MM.1S (cell line): ENCODE measurements around the gene DCP1A.

Experiments used
- DNase-seq: peaks from one replicate; pipeline ENCODE4 v3.0.0-alpha.2; 2015
- H2AFZ ChIP-seq: fragments of 300-600 bp; sonication (generic); 2 replicates; pipeline ENCODE4 v1.6.0; 2016; ENCODE audit warnings: antibody characterized with exemption, low read length
- H3F3A ChIP-seq: fragments of 300-600 bp; sonication (generic); 2 replicates; pipeline ENCODE4 v1.6.1; 2016; ENCODE audit warnings: mild to moderate bottlenecking, antibody characterized with exemption, low read length, moderate library complexity, mixed read lengths; ENCODE audit not compliant: insufficient read depth
- H3K27ac ChIP-seq: fragments of 300-600 bp; sonication (generic); 2 replicates; pipeline ENCODE4 v1.5.1; 2016; ENCODE audit warnings: mild to moderate bottlenecking, low read length
- H3K27me3 ChIP-seq: fragments of 300-600 bp; sonication (generic); replicated peaks from 2 replicates; pipeline ENCODE4 v1.6.0; 2016; ENCODE audit warnings: low read length; ENCODE audit not compliant: insufficient read depth
- H3K36me3 ChIP-seq: fragments of 300-600 bp; sonication (generic); replicated peaks from 2 replicates; pipeline ENCODE4 v1.6.1; 2016; ENCODE audit warnings: mild to moderate bottlenecking, low read length, mixed read lengths; ENCODE audit not compliant: insufficient read depth
- H3K4me1 ChIP-seq: fragments of 300-600 bp; sonication (generic); 2 replicates; pipeline ENCODE4 v1.6.1; 2016; ENCODE audit warnings: low read length, mixed read lengths
- H3K4me2 ChIP-seq: fragments of 300-600 bp; sonication (generic); 2 replicates; pipeline ENCODE4 v1.6.0; 2016; ENCODE audit warnings: low read depth, low read length
- H3K4me3 ChIP-seq: fragments of 300-600 bp; sonication (generic); 2 replicates; pipeline ENCODE4 v1.5.1; 2016; ENCODE audit warnings: low read length, mixed read lengths
- H3K79me2 ChIP-seq: fragments of 300-600 bp; sonication (generic); 2 replicates; pipeline ENCODE4 v1.6.1; 2016; ENCODE audit warnings: mixed run types, low read length, mixed read lengths
- H3K9ac ChIP-seq: fragments of 300-600 bp; sonication (generic); 2 replicates; pipeline ENCODE4 v1.6.1; 2016; ENCODE audit warnings: low read length, mixed read lengths
- H3K9me2 ChIP-seq: fragments of 300-600 bp; sonication (generic); replicated peaks from 2 replicates; pipeline ENCODE4 v1.6.1; 2016; ENCODE audit warnings: mild to moderate bottlenecking, low read length, mixed read lengths; ENCODE audit not compliant: insufficient read depth
- H3K9me3 ChIP-seq: fragments of 300-600 bp; sonication (generic); replicated peaks from 2 replicates; pipeline ENCODE4 v1.6.1; 2016; ENCODE audit warnings: mild to moderate bottlenecking, low read length, mixed read lengths; ENCODE audit not compliant: insufficient read depth
- H4K20me1 ChIP-seq: fragments of 300-600 bp; sonication (generic); 2 replicates; pipeline ENCODE4 v1.6.1; 2016; ENCODE audit warnings: mild to moderate bottlenecking, low read length, moderate library complexity, mixed read lengths; ENCODE audit not compliant: insufficient read depth
- EZH2 ChIP-seq: fragments of 300-600 bp; sonication (generic); optimal IDR thresholded peaks from 2 replicates; pipeline ENCODE3; 2017; ENCODE audit warnings: low read depth, mild to moderate bottlenecking, antibody characterized with exemption, low read length, mixed read lengths
- EZH2phosphoT487 ChIP-seq: fragments of 300-600 bp; sonication (generic); IDR thresholded peaks from 2 replicates; pipeline ENCODE4 v1.6.1; 2018; ENCODE audit warnings: antibody characterized with exemption, low read length
- TF ChIP-seq, protein P1 (sequence below): fragments of 300-600 bp; sonication (generic); IDR thresholded peaks from 2 replicates; pipeline ENCODE4 v1.5.1; 2016; ENCODE audit warnings: antibody characterized with exemption, low read length, mixed read lengths

DCP1A gene

DNA sequence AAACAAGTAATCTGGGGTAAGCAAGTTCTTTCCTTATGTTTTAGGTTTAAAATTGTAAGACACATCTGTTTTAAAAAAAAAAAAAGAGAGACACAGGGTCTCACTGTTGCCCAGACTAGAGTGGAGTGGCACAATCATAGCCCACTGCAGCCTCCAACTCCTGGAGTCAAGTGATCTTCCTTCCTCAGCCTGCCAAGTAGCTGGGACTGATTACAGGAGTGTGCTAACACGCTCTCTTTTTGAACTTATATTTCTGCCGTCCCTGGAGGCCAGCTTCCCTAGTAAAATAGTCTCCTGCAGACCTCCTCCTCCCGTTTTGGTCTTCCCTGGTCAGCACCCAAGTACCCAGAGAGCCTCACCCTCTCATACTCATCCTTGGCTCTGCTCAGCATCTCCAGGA lies 35.5 kb downstream of the DCP1A start:
- no peaks in the 10 kb centered on the region for H3K79me2 ChIP-seq
- H2AFZ ChIP-seq, result no peak overlapping the region
- no peak overlapping the region for H3K4me2 ChIP-seq
- no peaks in the 10 kb centered on the region for H3K9me2 ChIP-seq
- H3K9me3 ChIP-seq, result no peaks in the 10 kb centered on the region
- no peak overlapping the region for H3K9ac ChIP-seq
- H3F3A ChIP-seq, result no peaks in the 10 kb centered on the region
- DNase-seq, result no peak
- no peak overlapping the region for H3K4me3 ChIP-seq
- H4K20me1 ChIP-seq, result no peaks in the 10 kb centered on the region
- no peak overlapping the region for H3K27ac ChIP-seq
- no peaks in the 10 kb centered on the region for H3K27me3 ChIP-seq
- no peaks in the 10 kb centered on the region for H3K4me1 ChIP-seq
- TF ChIP-seq EZH2phosphoT487 (no peak), EZH2 (no peak)
- TF ChIP-seq, protein P1, sequence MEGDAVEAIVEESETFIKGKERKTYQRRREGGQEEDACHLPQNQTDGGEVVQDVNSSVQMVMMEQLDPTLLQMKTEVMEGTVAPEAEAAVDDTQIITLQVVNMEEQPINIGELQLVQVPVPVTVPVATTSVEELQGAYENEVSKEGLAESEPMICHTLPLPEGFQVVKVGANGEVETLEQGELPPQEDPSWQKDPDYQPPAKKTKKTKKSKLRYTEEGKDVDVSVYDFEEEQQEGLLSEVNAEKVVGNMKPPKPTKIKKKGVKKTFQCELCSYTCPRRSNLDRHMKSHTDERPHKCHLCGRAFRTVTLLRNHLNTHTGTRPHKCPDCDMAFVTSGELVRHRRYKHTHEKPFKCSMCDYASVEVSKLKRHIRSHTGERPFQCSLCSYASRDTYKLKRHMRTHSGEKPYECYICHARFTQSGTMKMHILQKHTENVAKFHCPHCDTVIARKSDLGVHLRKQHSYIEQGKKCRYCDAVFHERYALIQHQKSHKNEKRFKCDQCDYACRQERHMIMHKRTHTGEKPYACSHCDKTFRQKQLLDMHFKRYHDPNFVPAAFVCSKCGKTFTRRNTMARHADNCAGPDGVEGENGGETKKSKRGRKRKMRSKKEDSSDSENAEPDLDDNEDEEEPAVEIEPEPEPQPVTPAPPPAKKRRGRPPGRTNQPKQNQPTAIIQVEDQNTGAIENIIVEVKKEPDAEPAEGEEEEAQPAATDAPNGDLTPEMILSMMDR, result no peak
- no peaks in the 10 kb centered on the region; the same call in 1 of the 2 replicates for H3K36me3 ChIP-seq

DNA sequence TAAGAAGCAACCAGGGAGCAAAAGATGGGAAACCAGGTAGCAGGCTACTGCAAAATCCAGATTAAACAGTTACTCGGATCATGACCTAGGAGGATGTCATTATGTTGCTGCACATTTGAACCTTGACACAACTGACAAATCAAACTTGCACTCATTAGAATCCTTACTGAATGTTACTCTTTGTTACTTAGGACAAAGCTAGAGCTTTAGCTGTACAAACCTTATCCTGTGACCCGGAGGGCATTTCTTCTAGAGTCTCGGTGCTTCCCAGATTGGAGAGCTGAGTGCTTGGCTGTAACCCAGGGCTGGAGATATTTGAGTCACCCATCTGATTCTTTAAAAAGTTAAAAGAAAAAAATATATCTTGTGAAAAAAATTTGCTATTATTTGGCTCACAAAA lies 43.4 kb downstream of the DCP1A start:
- Histone ChIP-seq H3K4me2 (no peak overlapping the region), H3K27ac (no peak overlapping the region), H3K4me1 (no peaks in the 10 kb centered on the region), H3K4me3 (no peak overlapping the region), H3K27me3 (no peaks in the 10 kb centered on the region), H4K20me1 (no peaks in the 10 kb centered on the region), H2AFZ (no peak overlapping the region), H3K79me2 (no peaks in the 10 kb centered on the region), H3K9ac (no peak overlapping the region), H3F3A (no peaks in the 10 kb centered on the region), H3K36me3 (peaks cover 3% of the 10 kb centered on the region; the same call in 1 of the 2 replicates), H3K9me2 (no peaks in the 10 kb centered on the region), H3K9me3 (no peaks in the 10 kb centered on the region)
- DNase-seq, result no peak
- TF ChIP-seq EZH2 (no peak), EZH2phosphoT487 (no peak)
- TF ChIP-seq, protein P1, result no peak

- no peak overlapping the region for H3K4me3 ChIP-seq
- no peak overlapping the region for H3K4me2 ChIP-seq
- no peak overlapping the region for H2AFZ ChIP-seq
- H3K27me3 ChIP-seq, result no peaks in the 10 kb centered on the region
- H3K36me3 ChIP-seq, result peaks cover 3% of the 10 kb centered on the region; the same call in 1 of the 2 replicates
- no peaks in the 10 kb centered on the region for H3K79me2 ChIP-seq
- H3F3A ChIP-seq, result no peaks in the 10 kb centered on the region
- no peaks in the 10 kb centered on the region for H3K9me3 ChIP-seq
- no peak overlapping the region for H3K27ac ChIP-seq
- DNase-seq, result no peak
- no peaks in the 10 kb centered on the region for H3K4me1 ChIP-seq
- no peak overlapping the region for H3K9ac ChIP-seq
- no peaks in the 10 kb centered on the region for H4K20me1 ChIP-seq
- TF ChIP-seq, protein P1, result no peak
- no peak for TF ChIP-seq EZH2
- TF ChIP-seq EZH2phosphoT487, result no peak
- H3K9me2 ChIP-seq, result no peaks in the 10 kb centered on the region
These were observed 43.8 kb downstream of the DCP1A start for GRCh38 chr3:53303549-53303948.
